Prostate gland (tissue), 2 donors: Measurements from ENCODE around the gene CFAP99. TPM values are rescaled to one million over a fixed set of nuclear protein-coding genes. Genes with fewer than 3 reads are reported as not detected.

ENCODE experiments used
- DNase-seq: peaks from one replicate; pipeline ENCODE4 v3.0.0-alpha.2; 2019; ENCODE audit warnings: low spot score
- H3K27ac ChIP-seq, 2 donors: fragments of 200-600 bp; sonication (generic); 2 replicates each; pipeline ENCODE4 v1.5.1; 2017 to 2019
- H3K27me3 ChIP-seq: fragments of 200-600 bp; sonication (generic); replicated peaks from 2 replicates; pipeline ENCODE4 v1.5.1; 2019; ENCODE audit not compliant: insufficient read depth
- H3K36me3 ChIP-seq, 2 donors: fragments of 200-600 bp; sonication (generic); 1 replicate in 1 of 2; 2 replicates in 1 of 2; pipeline versions ENCODE4 v1.5.1 to v1.8.1; 2017 to 2019
- H3K4me1 ChIP-seq: fragments of 200-600 bp; sonication (generic); replicated peaks from 2 replicates; pipeline ENCODE4 v1.5.1; 2019
- H3K4me3 ChIP-seq, 2 donors: fragments of 200-600 bp; sonication (generic); 2 replicates each; pipeline ENCODE4 v1.5.1; 2017 to 2019
- H3K9me3 ChIP-seq: fragments of 200-600 bp; sonication (generic); 2 replicates; pipeline ENCODE4 v1.5.1; 2017
- CTCF ChIP-seq, 4 experiments: fragments of 200-600 bp in 2 of 4; fragments of 450-650 bp in 2 of 4; sonication (generic) in 2 of 4; IDR thresholded peaks; 1 replicate in 3 of 4; 2 replicates in 1 of 4; pipeline ENCODE4 v1.5.1; 2016 to 2019; ENCODE audit warnings: antibody characterized with exemption in 4 of 4, mild to moderate bottlenecking in 2 of 4, moderate library complexity in 2 of 4
- POLR2A ChIP-seq: fragments of 450-650 bp; IDR thresholded peaks from one replicate; pipeline ENCODE4 v1.6.1; 2016; ENCODE audit warnings: antibody characterized with exemption, mild to moderate bottlenecking
- POLR2AphosphoS5 ChIP-seq: sonication (generic); formaldehyde crosslinking; IDR thresholded peaks from one replicate; pipeline ENCODE4 v1.6.1; 2017; ENCODE audit warnings: antibody characterized with exemption
- WGBS: methylation state at CpG from one replicate; pipeline ENCODE4 v1.1.5; 2018; 5-methylcytosine and 5-hydroxymethylcytosine counted together
- intact Hi-C: fragments of 100-400 bp; cut with DNase I; formaldehyde crosslinking; loops from one replicate; pipeline ENCODE4 v1.14.2; 2022
- total RNA-seq, 2 donors: library from RNA; depleted of rRNA; stranded (reverse); fragments of >200 nt; gene quantifications; one replicate each; pipeline ENCODE4 v1.1.0, GENCODE V29; 2016

Gene CFAP99
- total RNA-seq, 2 donors from 2014 or later, result 0.18 to 7.4 TPM

- no peak for DNase-seq
- Histone ChIP-seq H3K27me3 (no peaks in the 10 kb centered on the region), H3K4me3 (no peak overlapping the region), H3K9me3 (no peaks in the 10 kb centered on the region), H3K27ac (no peak overlapping the region), H3K36me3 (no peaks in the 10 kb centered on the region), H3K4me1 (peaks cover 4% of the 10 kb centered on the region)
- intact Hi-C loops, result no loop called here
- WGBS, result 88% methylated on average over 6 of the region's 6 CpGs
- TF ChIP-seq CTCF (IDR thresholded peaks at IDR 0.05) (no peak), POLR2A (no peak), POLR2AphosphoS5 (no peak)
Measured at GRCh38 chr4:2421928-2422327, 3.2 kb downstream of the CFAP99 start.

GRCh38 chr4:2423066-2423465 is 4.3 kb downstream of the CFAP99 start:
- TF ChIP-seq POLR2AphosphoS5 (no peak), POLR2A (no peak), CTCF (IDR thresholded peaks at IDR 0.05) (no peak)
- H3K27ac ChIP-seq, result no peak overlapping the region
- no peaks in the 10 kb centered on the region for H3K27me3 ChIP-seq
- peaks cover 4% of the 10 kb centered on the region for H3K4me1 ChIP-seq
- whole genome bisulfite sequencing, result 81% methylated on average over 3 of the region's 4 CpGs
- no peak for DNase-seq
- intact Hi-C loops, result no loop called here
- no peak overlapping the region for H3K4me3 ChIP-seq
- H3K36me3 ChIP-seq, result no peaks in the 10 kb centered on the region
- H3K9me3 ChIP-seq, result no peaks in the 10 kb centered on the region

- H3K36me3 ChIP-seq, result no peaks in the 10 kb centered on the region
- TF ChIP-seq POLR2A, result no peak
- no peak for TF ChIP-seq CTCF (IDR thresholded peaks at IDR 0.05)
- no peak for TF ChIP-seq POLR2AphosphoS5
- H3K4me1 ChIP-seq, result peaks cover 4% of the 10 kb centered on the region
- H3K9me3 ChIP-seq, result no peaks in the 10 kb centered on the region
- no peak for DNase-seq
- no peak overlapping the region for H3K27ac ChIP-seq
- no peak overlapping the region for H3K4me3 ChIP-seq
- intact Hi-C loops, result no loop called here
- 72% methylated on average over 10 of the region's 10 CpGs for WGBS
- H3K27me3 ChIP-seq, result no peaks in the 10 kb centered on the region
Measured at GRCh38 chr4:2423695-2424094, 4.9 kb downstream of the CFAP99 start.

- H3K4me3 ChIP-seq, result no peak overlapping the region
- TF ChIP-seq POLR2AphosphoS5 (no peak), POLR2A (no peak), CTCF (IDR thresholded peaks at IDR 0.05) (no peak)
- H3K4me1 ChIP-seq, result no peaks in the 10 kb centered on the region
- no peaks in the 10 kb centered on the region for H3K27me3 ChIP-seq
- DNase-seq, result no peak
- no peaks in the 10 kb centered on the region for H3K36me3 ChIP-seq
- H3K27ac ChIP-seq, result no peak overlapping the region
- H3K9me3 ChIP-seq, result no peaks in the 10 kb centered on the region
- intact Hi-C loops, result no loop called here
- WGBS, result 71% methylated on average over 10 of the region's 10 CpGs
Measured at GRCh38 chr4:2424581-2424980, 5.8 kb downstream of the CFAP99 start.

- Histone ChIP-seq H3K27ac (no peak overlapping the region), H3K4me1 (no peaks in the 10 kb centered on the region), H3K36me3 (no peaks in the 10 kb centered on the region), H3K9me3 (no peaks in the 10 kb centered on the region), H3K4me3 (no peak overlapping the region), H3K27me3 (no peaks in the 10 kb centered on the region)
- DNase-seq, result no peak
- WGBS, result 93% methylated on average over 13 of the region's 13 CpGs
- intact Hi-C loops, result no loop called here
- TF ChIP-seq POLR2AphosphoS5, result no peak
- TF ChIP-seq CTCF (IDR thresholded peaks at IDR 0.05), result no peak
- TF ChIP-seq POLR2A, result no peak
Measured at GRCh38 chr4:2425386-2426068, 6.8 kb downstream of the CFAP99 start.
